ENCODE measurements around the gene DCAF11.
A peak's percentile ranks its signal among the peaks of the same experiment; 100 is the strongest.

Gene DCAF11

DNA sequence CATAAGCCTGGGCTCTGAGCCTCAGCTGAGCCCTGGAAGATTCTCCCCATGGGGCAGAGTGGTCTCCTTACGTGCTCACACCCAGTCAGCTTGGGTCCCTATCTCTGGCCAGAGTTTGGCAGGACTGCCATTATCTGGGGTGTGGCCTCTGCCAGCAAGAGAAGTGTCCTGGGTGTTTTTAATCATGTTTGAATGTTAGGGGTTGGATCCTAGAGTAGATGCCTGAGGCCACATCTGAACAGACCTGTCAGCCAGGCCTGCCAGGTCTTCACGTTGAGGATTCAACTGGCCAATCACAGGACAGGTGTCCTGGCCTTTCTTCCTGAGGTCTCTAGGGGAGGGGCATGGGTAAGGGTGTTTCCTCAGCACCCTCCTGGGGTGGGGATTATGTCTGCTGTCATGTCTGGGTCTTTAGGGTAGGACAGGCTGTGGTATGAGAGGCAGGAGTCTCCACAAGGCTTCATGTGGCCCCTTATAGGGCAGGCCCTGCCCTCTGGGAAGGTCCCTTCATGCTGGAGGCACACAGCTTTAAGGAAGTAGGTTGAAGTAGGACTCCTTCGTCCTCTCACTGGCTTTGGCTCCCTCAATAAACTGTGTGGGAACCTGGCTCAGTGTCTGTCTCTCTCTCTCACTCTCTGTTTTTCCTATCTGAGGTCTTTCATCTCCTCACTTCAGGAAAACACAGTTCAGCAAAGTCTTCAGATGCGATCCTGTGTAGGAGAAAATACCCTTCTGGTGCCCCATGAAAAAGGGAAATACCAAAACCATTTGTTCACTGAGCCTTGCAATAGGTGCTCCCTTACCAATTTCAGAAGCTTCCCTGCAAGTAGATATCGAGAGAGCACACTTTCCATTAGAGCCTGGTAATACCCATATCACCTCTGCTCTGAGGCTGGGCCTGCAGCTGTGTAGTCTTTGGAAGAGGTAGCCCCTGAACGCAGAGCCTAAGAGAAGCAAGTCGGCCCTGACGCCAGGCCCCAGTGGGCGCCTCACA, 9.1 kb downstream of the DCAF11 start:
- no peak for DNase-seq

DNA sequence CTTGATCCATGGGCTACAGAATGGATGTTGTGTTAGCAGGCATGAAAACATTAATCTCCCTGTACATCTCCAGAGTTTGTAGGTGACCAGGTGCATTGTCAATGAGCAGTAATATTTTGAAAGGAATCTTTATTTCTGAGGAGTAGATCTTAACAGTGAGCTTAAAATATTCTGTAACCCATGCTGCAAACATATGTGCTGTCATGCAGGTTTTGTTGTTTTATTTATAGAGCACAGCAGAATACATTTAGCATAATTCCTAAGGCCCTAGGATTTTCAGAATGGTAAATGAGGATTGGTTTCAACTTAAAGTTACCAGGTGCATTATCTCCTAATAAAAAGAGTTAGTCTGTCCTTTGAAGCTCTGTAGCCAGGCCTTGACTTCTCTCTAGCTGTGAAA, 12.4 kb downstream of the DCAF11 start:
- DNase-seq: no peak

DNA sequence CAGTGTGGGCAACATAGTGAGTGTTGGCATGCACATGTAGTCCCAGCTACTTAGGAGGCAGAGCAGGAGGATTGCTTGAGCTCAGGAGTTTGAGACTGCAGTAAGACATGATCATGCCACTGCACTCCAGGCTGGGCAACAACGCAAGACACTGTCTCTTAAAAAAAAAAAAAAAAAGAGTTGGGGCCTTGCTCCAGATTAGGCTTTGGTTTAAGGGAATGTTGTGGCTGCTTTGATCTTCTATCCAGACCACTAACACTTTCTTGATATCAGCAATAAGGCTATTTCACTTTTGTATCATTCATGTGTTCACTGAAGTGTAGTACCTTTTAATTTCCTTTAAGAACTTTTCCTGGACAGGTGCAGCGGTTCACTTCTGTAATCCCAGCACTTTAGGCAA, 13.1 kb downstream of the DCAF11 start:
- DNase-seq: no peak

GRCh38 chr14:24129410-24129998, 14.9 kb downstream of the DCAF11 start:
- DNase-seq: no peak

- DNase-seq: no peak
These were observed 15.8 kb downstream of the DCAF11 start, which contains the start of gene FITM1 for GRCh38 chr14:24130380-24130716. Gene FITM1, plus strand, starts transcription at chr14:24130659. Its CDS starts 905 bp downstream, at chr14:24131564.

DNA sequence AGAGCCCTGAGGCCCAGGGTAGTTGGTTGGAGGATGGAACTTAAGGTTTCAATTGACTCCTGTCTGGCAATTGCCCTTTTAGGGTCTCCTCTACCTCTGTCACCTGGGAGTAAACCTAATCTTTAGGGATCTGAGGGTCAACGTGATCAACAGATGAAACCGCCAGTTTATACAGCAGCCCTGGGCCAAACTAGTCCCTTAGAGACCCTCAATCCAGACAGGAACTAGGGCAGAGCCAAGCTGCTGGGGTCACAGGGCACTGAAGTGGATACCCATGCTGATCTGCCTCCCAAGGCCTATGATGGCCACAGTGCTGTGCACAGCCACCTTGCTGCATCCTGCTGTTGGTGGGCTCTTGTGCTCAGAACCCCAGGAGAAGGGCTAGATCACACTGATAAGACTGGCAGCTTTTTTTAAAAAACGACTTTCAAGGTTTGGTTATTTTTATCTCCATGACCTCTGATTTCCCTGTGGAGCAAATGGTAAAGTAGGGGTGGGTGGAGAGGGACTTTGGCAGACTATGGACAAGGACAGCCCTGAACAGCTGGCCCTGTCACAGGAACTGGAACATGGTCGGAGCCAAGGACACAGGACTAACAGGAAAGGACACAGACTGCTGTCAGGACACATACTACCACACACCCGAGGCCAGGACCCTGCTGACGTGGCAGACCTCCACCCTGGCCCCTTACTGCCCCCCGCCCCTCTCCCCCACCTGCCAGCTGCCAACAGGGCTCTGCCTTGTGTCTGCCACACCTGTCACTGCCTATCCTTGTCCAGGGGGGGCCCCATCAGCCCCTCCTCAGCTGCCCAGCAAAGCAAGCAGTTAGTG, 16.4 kb downstream of the DCAF11 start:
- no peak for DNase-seq

- no peak for DNase-seq
These were observed 17.0 kb downstream of the DCAF11 start for GRCh38 chr14:24131549-24131966.

GRCh38 chr14:24132061-24132685, 17.6 kb downstream of the DCAF11 start:
- peak; percentile 26 for DNase-seq

GRCh38 chr14:24132976-24133375, 18.4 kb downstream of the DCAF11 start:
- no peak for DNase-seq

- DNase-seq: no peak
These were observed 19.2 kb downstream of the DCAF11 start for GRCh38 chr14:24133735-24134134.

DNA sequence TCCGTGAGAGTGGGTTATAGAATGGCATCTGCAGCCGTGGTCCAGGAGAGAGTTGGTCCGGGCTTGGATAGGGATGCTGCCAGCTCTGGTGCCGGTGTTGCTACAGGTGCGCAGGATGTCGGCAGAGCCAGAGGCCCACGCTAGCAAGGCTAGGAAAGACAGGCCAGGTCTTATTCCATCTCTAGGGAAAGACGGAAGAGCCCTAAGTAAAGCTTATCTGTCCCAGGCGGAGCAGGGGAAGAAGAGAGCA, 20.9 kb downstream of the DCAF11 start:
- no peak for DNase-seq

GRCh38 chr14:24135834-24136683, 21.5 kb downstream of the DCAF11 start, which contains the start of gene PSME1:
Gene PSME1, plus strand, starts transcription at chr14:24136194. Its CDS starts 69 bp downstream, at chr14:24136263.
- peak; percentile 95 for DNase-seq

- DNase-seq: no peak
These were observed 22.3 kb downstream of the DCAF11 start for GRCh38 chr14:24136684-24137528.

DNA sequence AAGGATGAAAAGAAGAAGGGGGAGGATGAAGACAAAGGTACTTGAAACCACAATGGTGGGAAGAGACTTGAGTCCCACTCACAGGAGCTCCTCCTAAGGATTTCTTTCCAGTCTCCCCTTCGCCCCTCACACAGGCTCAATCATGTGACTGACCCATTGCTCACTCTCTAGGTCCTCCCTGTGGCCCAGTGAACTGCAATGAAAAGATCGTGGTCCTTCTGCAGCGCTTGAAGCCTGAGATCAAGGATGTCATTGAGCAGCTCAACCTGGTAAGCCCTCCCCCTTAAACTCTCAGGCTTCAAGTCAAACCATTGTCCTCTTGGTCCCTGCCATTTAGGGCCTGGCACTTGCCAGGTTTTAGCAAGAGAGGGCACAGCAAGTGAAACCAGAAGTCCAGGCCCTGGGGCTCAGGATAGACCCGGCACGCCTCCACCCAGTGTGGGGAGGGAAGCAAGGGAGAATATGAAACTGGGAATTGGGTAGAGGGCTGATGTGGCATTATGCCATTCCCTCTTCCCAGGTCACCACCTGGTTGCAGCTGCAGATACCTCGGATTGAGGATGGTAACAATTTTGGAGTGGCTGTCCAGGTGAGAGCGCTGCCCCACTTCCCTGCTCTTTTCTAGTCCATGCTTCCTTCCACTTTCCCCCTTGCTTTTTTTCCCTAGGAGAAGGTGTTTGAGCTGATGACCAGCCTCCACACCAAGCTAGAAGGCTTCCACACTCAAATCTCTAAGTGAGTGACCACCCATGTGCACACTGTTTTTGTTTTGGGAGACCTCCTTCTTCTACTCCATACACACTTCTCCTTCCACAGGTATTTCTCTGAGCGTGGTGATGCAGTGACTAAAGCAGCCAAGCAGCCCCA, 23.2 kb downstream of the DCAF11 start:
- no peak for DNase-seq

GRCh38 chr14:24138396-24139271, 24.1 kb downstream of the DCAF11 start:
- DNase-seq: no peak

DNA sequence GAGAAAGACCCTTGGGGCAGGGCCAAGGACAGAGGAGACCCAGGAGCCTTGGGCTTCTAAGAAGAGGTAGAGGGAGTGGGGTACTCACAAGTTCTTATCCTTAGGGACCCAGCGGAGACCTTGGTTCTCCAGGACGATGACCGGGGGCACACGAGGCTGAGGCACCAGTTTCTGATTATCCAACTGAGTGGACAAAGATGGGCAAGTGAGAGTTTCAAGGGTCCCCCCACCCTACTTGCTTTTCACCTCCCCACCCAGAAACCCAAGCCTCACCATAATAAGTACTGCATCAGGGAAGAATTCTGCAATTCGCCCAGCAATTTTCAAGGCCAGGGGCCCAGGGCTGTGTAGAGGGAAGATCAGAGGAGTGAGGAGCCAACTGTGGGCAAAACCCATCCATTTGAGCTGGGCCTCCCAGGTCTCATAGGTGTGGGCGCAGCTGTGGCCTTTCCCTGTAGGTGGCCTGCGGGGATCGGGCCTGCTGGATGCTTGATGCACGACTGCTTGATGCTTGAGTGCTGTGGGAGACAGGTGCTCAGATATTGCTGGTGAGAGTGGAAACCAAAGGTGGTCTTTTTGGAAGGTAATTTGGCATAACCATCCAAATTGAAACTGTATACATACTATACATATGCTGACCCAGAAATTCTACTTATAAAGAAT, 24.8 kb downstream of the DCAF11 start:
- peak; percentile 31 for DNase-seq

GRCh38 chr14:24141097-24141880, 26.7 kb downstream of the DCAF11 start, which contains the start of gene EMC9:
Gene EMC9, minus strand, starts transcription at chr14:24141591. Its CDS starts 287 bp downstream, at chr14:24141304.
- peak; percentile 99 for DNase-seq

Data from CD4-positive, alpha-beta T cell treated with Interleukin-12 subunit alpha and Interleukin-12 subunit beta, for 1 hour (primary cell).